Endothelial cell of umbilical vein (primary cell): ENCODE measurements around the gene C14orf93.

Experiments used
- CTCF ChIP-seq, 2 donors: IDR thresholded peaks; 1 replicate in 1 of 2; 2 replicates in 1 of 2; pipeline ENCODE4 v1.5.1; 2011; ENCODE audit warnings: low read length in 2 of 2, mild to moderate bottlenecking in 2 of 2, moderate library complexity in 2 of 2, control low read depth in 1 of 2, inconsistent platforms in 1 of 2, low read depth in 1 of 2; ENCODE audit not compliant: insufficient read depth in 1 of 2; ENCODE audit errors: extremely low read depth in 1 of 2
- EZH2 ChIP-seq: IDR thresholded peaks from 2 replicates; pipeline ENCODE4 v1.6.1; 2012; ENCODE audit warnings: borderline replicate concordance, low read depth, mild to moderate bottlenecking, moderate library complexity, low read length, inconsistent platforms; ENCODE audit not compliant: severe bottlenecking
- POLR2A ChIP-seq: IDR thresholded peaks from 2 replicates; pipeline ENCODE4 v1.6.1; 2012; ENCODE audit warnings: low read depth, mild to moderate bottlenecking, control low read depth, low read length
- POLR2AphosphoS5 ChIP-seq: IDR thresholded peaks from 2 replicates; pipeline ENCODE4 v1.6.1; 2012; ENCODE audit warnings: low read depth, mild to moderate bottlenecking, control low read depth, low read length, moderate library complexity; ENCODE audit not compliant: insufficient read depth
- TF ChIP-seq, protein P1 (sequence below): IDR thresholded peaks from 2 replicates; pipeline ENCODE4 v1.6.1; 2011; ENCODE audit not compliant: insufficient read depth, insufficient read length

GRCh38 chr14:23000860-23001259 is 9.1 kb downstream of the C14orf93 start:
- no peak for TF ChIP-seq POLR2A
- no peak for TF ChIP-seq EZH2
- TF ChIP-seq, protein P1, sequence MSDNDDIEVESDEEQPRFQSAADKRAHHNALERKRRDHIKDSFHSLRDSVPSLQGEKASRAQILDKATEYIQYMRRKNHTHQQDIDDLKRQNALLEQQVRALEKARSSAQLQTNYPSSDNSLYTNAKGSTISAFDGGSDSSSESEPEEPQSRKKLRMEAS, result no peak
- TF ChIP-seq CTCF (IDR thresholded peaks at IDR 0.05; ENCODE audit: extremely low read depth in 1 of 2, insufficient read depth in 1 of 2, low read depth in 1 of 2, low read length in 2 of 2), result no peak
- TF ChIP-seq POLR2AphosphoS5, result no peak
